OCI-LY3 (cell line): ENCODE data around the gene NSUN6.
"Not testable (repeated sequence)": the region's sequence is repeated elsewhere in the genome, so short reads cannot be mapped to it uniquely, and the experiment has no call there.

Source experiments
- H2AFZ ChIP-seq: fragments of 200-600, 300-600 bp; shearing (Covaris generic); 2 replicates; pipeline ENCODE4 v1.6.0; 2014; ENCODE audit warnings: antibody characterized with exemption, low read depth, low read length
- H3K27ac ChIP-seq: fragments of 200-600, 300-600 bp; sonication (generic); 2 replicates; pipeline ENCODE4 v1.5.1; 2014; ENCODE audit warnings: mild to moderate bottlenecking, low read length, moderate library complexity, mixed read lengths
- H3K27me3 ChIP-seq: fragments of 200-600, 300-600 bp; sonication (generic); 2 replicates; pipeline ENCODE4 v1.6.1; 2014; ENCODE audit warnings: low read depth, low read length, mixed read lengths
- H3K36me3 ChIP-seq: fragments of 200-600, 300-600 bp; sonication (generic); replicated peaks from 2 replicates; pipeline ENCODE3; 2014; ENCODE audit warnings: low read depth, low read length, mixed read lengths
- H3K4me1 ChIP-seq: fragments of 300-600, 200-600 bp; sonication (generic); 2 replicates; pipeline ENCODE4 v1.6.1; 2014; ENCODE audit warnings: low read length, mixed read lengths
- H3K4me2 ChIP-seq: fragments of 200-600, 300-600 bp; sonication (generic); 2 replicates; pipeline ENCODE4 v1.6.1; 2014; ENCODE audit warnings: low read length, mixed read lengths
- H3K4me3 ChIP-seq: fragments of 300-600, 200-600 bp; sonication (generic); 2 replicates; pipeline ENCODE4 v1.5.1; 2014; ENCODE audit warnings: antibody characterized with exemption, mild to moderate bottlenecking, low read length, moderate library complexity
- H3K79me2 ChIP-seq: fragments of 300-600, 200-600 bp; shearing (Covaris generic); 2 replicates; pipeline ENCODE4 v1.6.1; 2014; ENCODE audit warnings: mild to moderate bottlenecking, low read length, mixed read lengths
- H3K9ac ChIP-seq: fragments of 300-600, 200-600 bp; shearing (Covaris generic); 2 replicates; pipeline ENCODE4 v1.6.0; 2014; ENCODE audit warnings: mild to moderate bottlenecking, low read length, moderate library complexity
- H3K9me3 ChIP-seq: fragments of 200-600, 300-600 bp; shearing (Covaris generic); 2 replicates; pipeline ENCODE4 v1.6.1; 2014; ENCODE audit warnings: low read length, mixed read lengths; ENCODE audit not compliant: insufficient read depth
- H4K20me1 ChIP-seq: fragments of 200-600, 300-600 bp; sonication (generic); 2 replicates; pipeline ENCODE4 v1.6.1; 2016; ENCODE audit warnings: low read length, mixed read lengths; ENCODE audit not compliant: insufficient read depth
- CTCF ChIP-seq: fragments of 200-600, 300-600 bp; sonication (generic); IDR thresholded peaks from 2 replicates; pipeline ENCODE4 v1.5.1; 2014; ENCODE audit warnings: antibody characterized with exemption, low read length, low read depth
- EZH2phosphoT487 ChIP-seq: fragments of 200-600 bp; shearing (Covaris generic); IDR thresholded peaks from 2 replicates; pipeline ENCODE4 v1.6.1; 2018; ENCODE audit warnings: antibody characterized with exemption, mixed run types, low read depth

The NSUN6 gene

DNA sequence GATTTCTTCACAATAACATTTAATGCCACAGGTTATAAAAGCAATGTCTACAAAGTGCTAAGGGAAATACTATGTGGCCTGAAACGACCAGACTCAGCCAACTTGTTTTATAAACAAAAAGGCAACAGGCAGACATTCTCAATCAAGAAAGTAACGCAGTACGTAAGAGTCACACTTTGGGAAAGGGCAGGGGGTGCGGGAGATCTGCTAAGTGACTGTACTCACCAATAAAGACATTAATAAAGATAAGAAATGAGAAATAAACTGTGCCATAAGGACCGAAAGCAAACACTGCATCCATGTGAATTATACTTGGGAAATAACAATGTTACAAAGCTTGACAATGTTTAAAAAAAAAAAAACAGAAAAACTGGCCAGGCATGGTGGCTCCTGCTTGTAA is 25.5 kb downstream of the NSUN6 start:
- no peak overlapping the region for H3K4me2 ChIP-seq
- no peak overlapping the region for H3K27ac ChIP-seq

GRCh38 chr10:18623671-18624070 is 27.7 kb downstream of the NSUN6 start:
- H3K9ac ChIP-seq, H2AFZ ChIP-seq, H3K36me3 ChIP-seq, H4K20me1 ChIP-seq, H3K4me3 ChIP-seq, H3K9me3 ChIP-seq, H3K4me2 ChIP-seq, H3K27ac ChIP-seq, H3K27me3 ChIP-seq, H3K79me2 ChIP-seq: not testable (repeated sequence)
- H3K4me1 ChIP-seq, result peaks cover 13% of the 10 kb centered on the region

More for the DNA sequence above, 25.5 kb downstream of the NSUN6 start:
- Histone ChIP-seq H3K27me3 (no peaks in the 10 kb centered on the region), H4K20me1 (no peaks in the 10 kb centered on the region), H3K79me2 (no peaks in the 10 kb centered on the region), H3K9me3 (no peaks in the 10 kb centered on the region), H3K4me3 (no peak overlapping the region), H3K4me1 (peaks cover 6% of the 10 kb centered on the region), H3K9ac (no peak overlapping the region), H2AFZ (no peak overlapping the region), H3K36me3 (no peaks in the 10 kb centered on the region)
- no peak for TF ChIP-seq CTCF
- TF ChIP-seq EZH2phosphoT487, result no peak

DNA sequence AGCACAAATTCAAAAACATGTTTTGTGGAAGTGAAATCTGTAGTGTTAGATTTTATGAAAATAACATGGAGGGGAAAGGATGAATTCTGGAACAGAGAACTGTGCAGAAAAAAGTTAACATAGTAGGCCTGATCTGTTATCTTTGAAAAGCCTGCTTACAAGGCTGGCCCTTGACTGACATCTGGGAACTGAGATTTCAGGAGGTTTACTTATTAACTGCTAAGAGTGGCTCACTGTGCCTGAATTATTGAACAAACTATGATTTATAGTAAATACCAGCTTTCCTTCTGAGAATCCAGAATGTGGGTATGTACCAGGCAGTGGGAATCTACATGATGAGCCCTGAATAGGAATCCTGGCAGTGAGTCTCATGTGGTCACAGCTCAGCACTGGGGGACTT is 30.5 kb downstream of the NSUN6 start:
- H3K4me1 ChIP-seq, result peaks cover 13% of the 10 kb centered on the region
- no peaks in the 10 kb centered on the region for H3K36me3 ChIP-seq
- H3K27ac ChIP-seq, result peak overlapping the region; percentile 73
- no peaks in the 10 kb centered on the region for H4K20me1 ChIP-seq
- H3K9ac ChIP-seq, result no peak overlapping the region
- H3K79me2 ChIP-seq, result no peaks in the 10 kb centered on the region
- no peaks in the 10 kb centered on the region for H3K27me3 ChIP-seq
- no peak for TF ChIP-seq CTCF
- no peak for TF ChIP-seq EZH2phosphoT487
- no peaks in the 10 kb centered on the region for H3K9me3 ChIP-seq
- H3K4me2 ChIP-seq, result peak overlapping the region; percentile 37
- H2AFZ ChIP-seq, result no peak overlapping the region
- H3K4me3 ChIP-seq, result 0 out of 2 replicates have a peak overlapping the region, but pooled peaks have one; percentile 13

DNA sequence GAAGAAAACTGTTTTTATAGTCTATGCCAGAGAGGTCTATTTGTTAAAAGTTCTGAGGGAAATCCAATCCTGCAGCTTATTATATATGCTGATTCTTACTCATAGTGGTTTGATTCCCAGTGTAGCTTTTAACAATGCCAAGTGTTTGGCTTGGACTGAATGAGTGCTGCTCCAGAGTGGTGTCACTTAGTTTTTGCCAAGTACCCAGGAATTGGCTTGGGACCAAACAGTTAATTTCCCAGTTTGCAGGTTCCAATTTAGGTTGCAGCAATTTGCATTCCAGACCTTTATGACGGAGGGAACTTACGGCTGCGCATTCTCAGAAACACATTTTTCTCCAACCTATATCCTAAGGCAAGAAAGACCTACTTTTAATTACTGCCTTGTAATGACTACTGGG is 32.4 kb downstream of the NSUN6 start:
- Histone ChIP-seq H3K9me3 (no peaks in the 10 kb centered on the region), H3K4me3 (no peak overlapping the region), H3K27me3 (no peaks in the 10 kb centered on the region), H3K79me2 (no peaks in the 10 kb centered on the region), H4K20me1 (no peaks in the 10 kb centered on the region), H3K36me3 (no peaks in the 10 kb centered on the region), H3K4me1 (peaks cover 13% of the 10 kb centered on the region), H3K4me2 (no peak overlapping the region), H2AFZ (no peak overlapping the region), H3K27ac (no peak overlapping the region), H3K9ac (no peak overlapping the region)
- TF ChIP-seq CTCF (no peak), EZH2phosphoT487 (no peak)

- Histone ChIP-seq H3K27me3 (no peaks in the 10 kb centered on the region), H3K4me3 (no peak overlapping the region), H3K9me3 (no peaks in the 10 kb centered on the region), H2AFZ (no peak overlapping the region), H3K27ac (no peak overlapping the region), H3K36me3 (no peaks in the 10 kb centered on the region), H3K79me2 (no peaks in the 10 kb centered on the region), H3K4me1 (peaks cover 12% of the 10 kb centered on the region), H4K20me1 (no peaks in the 10 kb centered on the region), H3K9ac (no peak overlapping the region), H3K4me2 (no peak overlapping the region)
- no peak for TF ChIP-seq EZH2phosphoT487
- no peak for TF ChIP-seq CTCF
These were observed 35.0 kb downstream of the NSUN6 start for GRCh38 chr10:18616337-18616736.
